Fibroblast of villous mesenchyme (primary cell): ENCODE results near the gene HNF1B. TPM values are rescaled to one million over a fixed set of nuclear protein-coding genes. Genes with fewer than 3 reads are reported as not detected.

Experiments used
- DNase-seq: peaks from one replicate; pipeline ENCODE4 v3.0.0-alpha.2; 2010; ENCODE audit warnings: low read depth
- H3K4me3 ChIP-seq: 2 replicates; pipeline ENCODE4 v1.5.1; 2011; ENCODE audit warnings: low read depth, mild to moderate bottlenecking, low read length
- total RNA-seq: library from RNA; depleted of rRNA; stranded (reverse); fragments of >200 nt; gene quantifications from 2 replicates; pipeline ENCODE4 v1.2.3, GENCODE V29; 2012
- TF ChIP-seq, protein P1 (sequence below): IDR thresholded peaks from 2 replicates; pipeline ENCODE4 v1.5.1; 2012; ENCODE audit warnings: low read depth, mild to moderate bottlenecking, low read length; ENCODE audit not compliant: insufficient read depth

HNF1B gene
- total RNA-seq, 1 donor, result not detected

DNA sequence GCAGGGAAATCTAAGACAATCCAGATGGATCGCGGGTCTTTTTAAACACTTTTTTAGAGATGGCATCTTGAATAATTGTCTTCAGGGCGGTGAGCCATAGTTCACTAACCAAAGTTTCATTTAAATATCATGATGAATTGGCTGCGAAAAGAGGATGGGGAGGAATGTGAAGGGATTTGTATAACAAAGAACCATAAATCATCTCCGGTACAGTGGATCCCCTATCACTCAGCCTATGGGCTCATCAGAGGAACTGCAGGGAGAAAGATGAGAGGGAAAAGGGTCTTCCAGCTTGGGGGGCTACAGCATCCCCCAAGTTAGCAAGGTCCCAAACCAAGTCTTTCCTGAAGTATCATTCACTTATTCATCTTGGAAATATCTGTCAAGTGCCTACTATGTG is 84.9 kb downstream of the HNF1B start:
- no peak for DNase-seq
- H3K4me3 ChIP-seq, result no peak overlapping the region
- TF ChIP-seq, protein P1, sequence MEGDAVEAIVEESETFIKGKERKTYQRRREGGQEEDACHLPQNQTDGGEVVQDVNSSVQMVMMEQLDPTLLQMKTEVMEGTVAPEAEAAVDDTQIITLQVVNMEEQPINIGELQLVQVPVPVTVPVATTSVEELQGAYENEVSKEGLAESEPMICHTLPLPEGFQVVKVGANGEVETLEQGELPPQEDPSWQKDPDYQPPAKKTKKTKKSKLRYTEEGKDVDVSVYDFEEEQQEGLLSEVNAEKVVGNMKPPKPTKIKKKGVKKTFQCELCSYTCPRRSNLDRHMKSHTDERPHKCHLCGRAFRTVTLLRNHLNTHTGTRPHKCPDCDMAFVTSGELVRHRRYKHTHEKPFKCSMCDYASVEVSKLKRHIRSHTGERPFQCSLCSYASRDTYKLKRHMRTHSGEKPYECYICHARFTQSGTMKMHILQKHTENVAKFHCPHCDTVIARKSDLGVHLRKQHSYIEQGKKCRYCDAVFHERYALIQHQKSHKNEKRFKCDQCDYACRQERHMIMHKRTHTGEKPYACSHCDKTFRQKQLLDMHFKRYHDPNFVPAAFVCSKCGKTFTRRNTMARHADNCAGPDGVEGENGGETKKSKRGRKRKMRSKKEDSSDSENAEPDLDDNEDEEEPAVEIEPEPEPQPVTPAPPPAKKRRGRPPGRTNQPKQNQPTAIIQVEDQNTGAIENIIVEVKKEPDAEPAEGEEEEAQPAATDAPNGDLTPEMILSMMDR, result no peak

DNA sequence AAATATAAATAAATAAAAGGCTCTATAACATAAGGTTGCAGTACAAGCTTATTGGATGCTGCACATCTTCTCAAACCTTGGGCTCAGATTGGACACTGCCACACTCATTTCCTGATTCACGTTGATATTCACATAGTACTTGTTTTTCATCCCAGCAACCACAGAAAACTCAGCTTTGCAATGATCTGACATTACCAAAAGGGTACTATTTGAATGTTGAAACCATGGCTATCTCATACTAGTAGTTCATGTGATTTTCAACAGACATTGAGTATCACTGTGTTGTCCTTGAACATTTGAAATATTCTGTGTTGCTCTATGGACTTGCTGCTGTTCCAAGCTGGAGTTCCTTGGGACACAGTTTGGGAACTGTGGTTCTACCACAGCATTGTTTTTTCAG is 87.7 kb downstream of the HNF1B start:
- no peak for DNase-seq
- TF ChIP-seq, protein P1, result no peak
- no peak overlapping the region for H3K4me3 ChIP-seq

DNA sequence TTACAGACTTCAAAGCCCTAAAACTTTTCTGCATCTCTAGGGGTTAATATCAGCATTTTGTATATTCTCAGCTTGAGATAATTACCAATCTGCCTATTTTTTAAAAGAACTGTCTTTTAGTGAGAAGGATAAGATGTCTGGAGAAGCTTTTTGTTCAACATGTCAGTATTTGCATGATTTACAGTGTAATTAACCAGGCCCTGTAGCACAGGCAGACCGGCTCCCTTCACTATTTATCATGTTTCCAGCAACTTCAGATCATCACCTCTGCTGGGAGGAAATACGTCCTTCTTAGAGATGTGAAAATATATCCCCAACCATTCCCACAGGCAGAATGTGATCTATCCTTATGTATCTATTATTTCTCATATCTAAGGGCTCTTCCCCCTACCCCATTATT is 93.0 kb downstream of the HNF1B start:
- TF ChIP-seq, protein P1, result no peak
- DNase-seq, result no peak
- no peak overlapping the region for H3K4me3 ChIP-seq

DNA sequence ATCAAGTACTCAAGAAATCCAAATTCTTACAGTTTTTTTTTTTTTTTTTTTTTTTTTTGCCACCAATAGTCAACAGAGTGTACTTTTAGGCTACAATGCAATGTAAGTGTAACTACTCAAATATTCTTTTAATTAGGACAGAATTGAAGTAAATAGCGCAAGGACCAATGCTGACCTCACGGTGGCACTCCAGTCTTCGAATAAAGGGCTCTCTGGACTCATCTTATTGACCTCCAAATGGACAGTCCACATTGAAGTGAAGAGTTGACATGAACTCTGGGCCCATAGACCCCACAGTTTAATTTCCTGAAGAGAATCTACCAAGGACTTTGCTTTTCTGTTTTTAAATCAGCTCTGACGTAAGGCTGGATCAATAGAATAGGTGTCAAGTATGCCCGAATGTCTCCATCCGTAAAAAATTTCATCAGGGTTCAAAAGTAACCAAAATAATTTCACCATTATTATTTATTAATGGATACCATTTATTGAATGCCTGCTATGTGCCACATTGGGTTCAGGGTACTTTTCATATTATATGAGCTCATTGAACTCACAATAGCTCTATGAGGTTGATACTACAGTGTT is 94.3 kb downstream of the HNF1B start:
- DNase-seq, result peak; percentile 48
- TF ChIP-seq, protein P1, result peak; percentile 49
- H3K4me3 ChIP-seq, result no peak overlapping the region

DNA sequence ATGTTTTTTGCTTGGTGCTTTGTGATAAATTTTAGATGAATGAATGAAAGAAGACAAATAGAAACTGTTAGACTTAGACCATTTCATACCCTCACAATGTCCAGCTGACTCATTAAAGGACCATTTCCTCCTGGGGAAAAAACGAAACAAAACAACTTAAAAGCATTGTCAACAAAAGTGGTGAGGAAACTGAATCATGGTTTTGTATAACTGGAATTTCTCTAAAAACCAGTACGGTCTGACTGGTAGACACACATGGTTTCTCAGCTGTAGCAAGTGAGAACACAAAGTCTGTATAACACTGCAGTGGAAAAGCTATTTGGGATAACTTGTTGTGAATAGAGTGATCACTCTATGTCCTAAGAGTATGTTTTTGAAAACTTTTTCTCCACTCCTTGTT is 96.3 kb downstream of the HNF1B start:
- TF ChIP-seq, protein P1, result no peak
- peak; percentile 82 for DNase-seq
- no peak overlapping the region for H3K4me3 ChIP-seq

DNA sequence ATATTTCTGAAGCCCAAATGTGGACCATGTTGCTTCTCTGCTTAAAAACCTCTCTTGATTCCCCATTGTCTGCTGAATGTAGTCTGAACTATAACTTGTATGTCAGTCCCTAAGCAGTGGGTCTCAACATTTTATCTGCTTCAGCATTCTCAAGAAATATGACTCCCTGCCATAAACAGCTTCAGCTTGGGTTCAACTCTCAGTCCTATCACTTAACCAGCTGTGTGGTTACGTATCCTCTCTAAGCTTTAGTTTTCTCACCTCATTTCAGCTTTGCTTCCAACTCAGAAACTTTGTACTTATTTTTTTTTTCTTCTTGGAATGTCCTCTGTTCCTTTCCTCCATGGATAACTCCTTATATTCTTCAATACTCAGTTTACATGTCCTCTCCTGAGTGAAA is 97.0 kb downstream of the HNF1B start:
- TF ChIP-seq, protein P1, result no peak
- no peak for DNase-seq
- H3K4me3 ChIP-seq, result no peak overlapping the region

DNA sequence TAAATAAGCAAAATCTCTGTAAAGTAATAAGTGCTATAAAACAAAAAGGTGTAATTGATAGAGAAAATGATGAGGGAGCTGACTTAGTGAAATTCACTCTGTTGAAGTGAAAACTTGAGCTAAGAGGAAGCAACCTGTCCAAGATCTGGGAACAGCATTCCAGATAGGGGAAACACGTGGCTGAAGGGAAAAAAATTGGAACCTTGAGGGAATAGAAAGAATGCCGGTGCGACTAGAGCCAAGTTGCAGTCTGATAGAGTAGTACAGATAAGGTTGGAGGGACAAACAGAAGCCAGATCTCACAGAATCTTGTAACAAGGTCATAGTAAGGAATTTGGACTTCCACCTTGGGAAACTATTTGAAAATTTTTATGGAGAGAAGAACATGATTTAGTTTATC is 101.0 kb downstream of the HNF1B start:
- peak overlapping the region; percentile 93 for H3K4me3 ChIP-seq
- no peak for DNase-seq
- TF ChIP-seq, protein P1, result no peak
